ENCODE data around the gene KCTD1.

DNA sequence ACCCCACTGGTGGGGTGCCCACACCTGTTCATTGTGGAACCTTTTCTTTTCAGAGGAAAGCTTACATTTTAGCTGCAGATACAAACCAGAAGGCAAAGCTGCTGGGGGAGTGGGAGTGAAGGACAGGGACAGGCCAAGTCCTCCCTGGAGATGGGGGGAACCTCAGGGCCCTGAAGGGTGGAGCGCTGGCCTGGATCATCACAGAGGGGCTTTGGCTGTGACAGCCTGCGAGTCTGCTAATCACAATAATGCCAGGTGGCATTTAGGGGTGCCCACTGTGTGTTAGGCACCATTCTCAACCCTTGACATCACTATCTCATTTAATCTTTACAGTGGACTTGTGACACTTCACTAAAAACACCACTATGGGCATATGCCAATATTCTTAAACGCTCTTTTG, 27.4 kb downstream of the KCTD1 start:
- TF ChIP-seq POLR2AphosphoS5 (IDR thresholded peaks at IDR 0.05) = no peak
- TF ChIP-seq, protein P1, sequence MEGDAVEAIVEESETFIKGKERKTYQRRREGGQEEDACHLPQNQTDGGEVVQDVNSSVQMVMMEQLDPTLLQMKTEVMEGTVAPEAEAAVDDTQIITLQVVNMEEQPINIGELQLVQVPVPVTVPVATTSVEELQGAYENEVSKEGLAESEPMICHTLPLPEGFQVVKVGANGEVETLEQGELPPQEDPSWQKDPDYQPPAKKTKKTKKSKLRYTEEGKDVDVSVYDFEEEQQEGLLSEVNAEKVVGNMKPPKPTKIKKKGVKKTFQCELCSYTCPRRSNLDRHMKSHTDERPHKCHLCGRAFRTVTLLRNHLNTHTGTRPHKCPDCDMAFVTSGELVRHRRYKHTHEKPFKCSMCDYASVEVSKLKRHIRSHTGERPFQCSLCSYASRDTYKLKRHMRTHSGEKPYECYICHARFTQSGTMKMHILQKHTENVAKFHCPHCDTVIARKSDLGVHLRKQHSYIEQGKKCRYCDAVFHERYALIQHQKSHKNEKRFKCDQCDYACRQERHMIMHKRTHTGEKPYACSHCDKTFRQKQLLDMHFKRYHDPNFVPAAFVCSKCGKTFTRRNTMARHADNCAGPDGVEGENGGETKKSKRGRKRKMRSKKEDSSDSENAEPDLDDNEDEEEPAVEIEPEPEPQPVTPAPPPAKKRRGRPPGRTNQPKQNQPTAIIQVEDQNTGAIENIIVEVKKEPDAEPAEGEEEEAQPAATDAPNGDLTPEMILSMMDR (IDR thresholded peaks at IDR 0.05; ENCODE audit: poor library complexity, severe bottlenecking) = no peak
- TF ChIP-seq EZH2 (IDR thresholded peaks at IDR 0.05; ENCODE audit: borderline replicate concordance, insufficient read depth, low read length, poor library complexity, severe bottlenecking) = no peak
